SK-N-SH (cell line): ENCODE measurements around the gene FKBP7. TPM values are rescaled to one million over a fixed set of nuclear protein-coding genes. Genes with fewer than 3 reads are reported as not detected.

Source experiments
- ELF1 ChIP-seq: IDR thresholded peaks from 2 replicates; pipeline ENCODE4 v1.4.0; 2012
- EP300 ChIP-seq, 2 experiments: IDR thresholded peaks; 2 replicates each; pipeline versions ENCODE4 v1.4.0 to v1.6.1; 2012; ENCODE audit warnings: borderline replicate concordance in 1 of 2, low read depth in 1 of 2, low read length in 1 of 2
- EZH2phosphoT487 ChIP-seq: fragments of 200-600 bp; sonication (generic); IDR thresholded peaks from 2 replicates; pipeline ENCODE4 v1.6.1; 2017; ENCODE audit warnings: low read depth, mixed run types, mild to moderate bottlenecking, antibody characterized with exemption, moderate library complexity, borderline replicate concordance
- FOSL2 ChIP-seq: IDR thresholded peaks from 2 replicates; pipeline ENCODE4 v1.4.0; 2012; ENCODE audit warnings: low read depth, mild to moderate bottlenecking, moderate library complexity, borderline replicate concordance
- FOXJ3 ChIP-seq: sonication (generic); formaldehyde crosslinking; IDR thresholded peaks from 2 replicates; pipeline ENCODE4 v1.5.1; 2020; ENCODE audit warnings: mild to moderate bottlenecking, missing genetic modification reagents
- JUND ChIP-seq: IDR thresholded peaks from 2 replicates; pipeline ENCODE4 v1.4.0; 2012
- MAX ChIP-seq: IDR thresholded peaks from 2 replicates; pipeline ENCODE4 v1.4.0; 2012; ENCODE audit warnings: low read depth
- MEF2A ChIP-seq: IDR thresholded peaks from 2 replicates; pipeline ENCODE4 v1.4.0; 2012; ENCODE audit warnings: low read depth, borderline replicate concordance
- MXI1 ChIP-seq: IDR thresholded peaks from 2 replicates; pipeline ENCODE4 v1.6.1; 2012; ENCODE audit warnings: mild to moderate bottlenecking, low read depth, low read length, improper control_type of control experiment
- NFIC ChIP-seq: IDR thresholded peaks from 2 replicates; pipeline ENCODE4 v1.4.0; 2012; ENCODE audit warnings: borderline replicate concordance
- NRF1 ChIP-seq: IDR thresholded peaks from 2 replicates; pipeline ENCODE4 v1.6.1; 2012; ENCODE audit warnings: low read depth, mild to moderate bottlenecking, low read length
- PBX3 ChIP-seq: IDR thresholded peaks from 2 replicates; pipeline ENCODE4; 2012
- POLR2AphosphoS5 ChIP-seq: IDR thresholded peaks from 2 replicates; pipeline ENCODE4 v1.6.1; 2012; ENCODE audit warnings: low read depth, low read length
- RAD21 ChIP-seq: IDR thresholded peaks from 2 replicates; pipeline ENCODE4 v1.6.1; 2012; ENCODE audit warnings: mild to moderate bottlenecking, low read length
- RCOR1 ChIP-seq: fragments of 150-350 bp; IDR thresholded peaks from 2 replicates; pipeline ENCODE4 v1.6.1; 2017; ENCODE audit warnings: antibody characterized with exemption, low read length
- REST ChIP-seq: IDR thresholded peaks from 2 replicates; pipeline ENCODE4 v1.6.1; 2012; ENCODE audit warnings: mild to moderate bottlenecking, low read depth, low read length, moderate library complexity
- RFX5 ChIP-seq: IDR thresholded peaks from 2 replicates; pipeline ENCODE4 v1.6.1; 2012; ENCODE audit warnings: mild to moderate bottlenecking, improper control_type of control experiment, low read length
- RXRA ChIP-seq: IDR thresholded peaks from 2 replicates; pipeline ENCODE4 v1.4.0; 2012; ENCODE audit warnings: low read depth, mild to moderate bottlenecking, borderline replicate concordance
- SIN3A ChIP-seq: IDR thresholded peaks from 2 replicates; pipeline ENCODE4 v1.6.1; 2012; ENCODE audit warnings: low read depth, mild to moderate bottlenecking, low read length, moderate library complexity, borderline replicate concordance
- TAF1 ChIP-seq: IDR thresholded peaks from 2 replicates; pipeline ENCODE4 v1.6.1; 2012; ENCODE audit warnings: low read depth, mild to moderate bottlenecking, low read length, moderate library complexity, borderline replicate concordance
- TEAD4 ChIP-seq: IDR thresholded peaks from 2 replicates; pipeline ENCODE4 v1.4.0; 2012; ENCODE audit warnings: mild to moderate bottlenecking, borderline replicate concordance; ENCODE audit not compliant: insufficient read depth
- ZBTB33 ChIP-seq: IDR thresholded peaks from 2 replicates; pipeline ENCODE4 v1.4.0; 2012; ENCODE audit warnings: low read depth, borderline replicate concordance
- polyA plus RNA-seq, 3 experiments: library from polyadenylated mRNA; depleted of rRNA; stranded (reverse); fragments of >200 nt; gene quantifications; 2 replicates each; pipeline ENCODE4 v1.2.3, GENCODE V29; 2012

Gene FKBP7
- polyA plus RNA-seq, 1 of the 3 experiments (the other 2 are of a cell fraction), result 35.6 TPM

- TF ChIP-seq MAX (peak; percentile 38; the same call in 1 of the 2 replicates), PBX3 (no peak), POLR2AphosphoS5 (peak; percentile 58; the same call in 1 of the 2 replicates), RAD21 (no peak), ZBTB33 (no peak), SIN3A (peak; percentile 49; the same call in 1 of the 2 replicates), NRF1 (peak; percentile 73), RFX5 (no peak), RXRA (peak; percentile 19; the same call in 1 of the 2 replicates), EZH2phosphoT487 (no peak), TEAD4 (no peak), RCOR1 (no peak), FOSL2 (no peak), MEF2A (no peak), NFIC (peak; percentile 72), MXI1 (no peak; the same call in none of the 2 replicates), REST (0 out of 2 replicates have a peak, but pooled peaks have one; percentile 20), FOXJ3 (CRISPR knock-in tag) (no peak), TAF1 (no peak; the same call in none of the 2 replicates), JUND (no peak), ELF1 (peak; percentile 65; the same call in 1 of the 2 replicates), EP300 (IDR thresholded peaks at IDR 0.05; ENCODE audit: borderline replicate concordance in 1 of 2, low read depth in 1 of 2, low read length in 1 of 2) (0 out of 4 replicates have a peak, but pooled peaks of 1 of the 2 experiments have one; percentile 9)
Observed at GRCh38 chr2:178480227-178481181, 2.1 kb upstream of the FKBP7 start, which contains the start of gene PLEKHA3 (continued).
